ENCODE data around the gene TRIM22.

TRIM22 gene

DNA sequence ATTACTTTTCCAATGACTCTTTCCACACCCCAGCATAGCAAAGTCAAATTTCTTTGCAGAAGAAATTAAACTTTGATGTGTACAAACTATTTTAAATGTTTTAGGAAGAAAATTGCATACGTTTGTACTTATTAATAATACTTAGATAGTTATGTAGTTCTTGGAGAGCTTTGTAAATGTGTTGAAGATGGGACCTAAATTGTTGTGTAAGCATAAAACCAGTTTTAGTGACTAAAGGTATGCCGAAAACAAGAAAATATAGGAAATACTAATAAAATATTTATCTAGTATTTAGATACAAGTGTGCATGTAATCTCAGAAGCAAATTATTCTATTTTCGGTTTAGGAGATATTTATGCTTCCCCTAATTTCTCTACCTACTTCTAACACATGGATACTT, 60.2 kb downstream of the TRIM22 start:
- no peak for DNase-seq

DNA sequence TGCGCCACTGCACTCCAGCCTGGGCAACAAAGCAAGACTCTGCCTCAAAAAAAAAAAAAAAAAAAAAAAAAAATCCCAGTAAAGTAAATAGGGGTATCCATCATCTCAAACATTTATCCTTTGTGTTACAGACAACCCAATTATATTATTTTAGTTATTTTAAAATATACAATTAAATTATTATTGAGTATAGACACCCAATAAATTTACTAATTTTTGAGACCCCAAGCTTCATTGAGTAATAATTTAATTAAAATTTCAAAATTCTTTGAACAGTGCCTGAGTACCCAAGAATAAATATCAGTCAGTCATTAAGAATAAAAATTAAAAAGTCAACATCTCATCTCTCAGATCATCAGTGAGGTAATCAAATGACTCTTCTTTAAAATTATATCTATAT, 64.4 kb downstream of the TRIM22 start, which contains the start of gene OR52N4:
Gene OR52N4, plus strand, starts transcription at position 301 of the 400 bp plus-strand sequence. CDS start 498 bp downstream, outside the sequence.
- DNase-seq = no peak
